Epidermal melanocyte (primary cell): ENCODE results near the gene MEX3A.
"Not testable (repeated sequence)": the region's sequence is repeated elsewhere in the genome, so short reads cannot be mapped to it uniquely, and the experiment has no call there.

Experiments used
- DNase-seq: peaks from one replicate; pipeline ENCODE4 v3.0.0; 2011; ENCODE audit warnings: low spot score; ENCODE audit not compliant: insufficient read length

The MEX3A gene

DNA sequence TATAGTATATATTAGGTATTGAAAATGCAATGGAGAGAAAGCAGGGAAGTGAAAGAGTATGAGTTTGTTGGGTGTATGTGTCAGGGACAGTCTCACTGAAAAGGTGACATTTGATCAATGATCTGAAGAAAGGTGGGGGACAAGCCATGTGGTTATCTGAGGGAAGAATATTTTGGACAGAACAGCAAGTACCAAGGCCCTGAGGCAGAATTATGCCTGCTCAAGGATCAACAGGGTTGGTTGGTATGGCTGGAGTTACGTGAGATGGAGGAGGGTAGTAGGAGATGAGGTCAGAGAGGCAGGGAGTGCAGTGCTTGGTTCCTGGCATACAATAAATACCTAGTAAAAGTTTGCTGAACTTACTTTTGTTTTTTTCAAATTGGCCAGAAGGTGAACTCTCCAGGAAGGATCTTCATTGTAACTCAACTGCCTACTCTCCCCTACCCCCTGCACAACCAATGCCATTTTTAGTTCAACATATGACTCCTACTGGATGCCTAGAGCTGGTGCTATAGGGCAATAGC is 25.9 kb downstream of the MEX3A start:
- DNase-seq = no peak

DNA sequence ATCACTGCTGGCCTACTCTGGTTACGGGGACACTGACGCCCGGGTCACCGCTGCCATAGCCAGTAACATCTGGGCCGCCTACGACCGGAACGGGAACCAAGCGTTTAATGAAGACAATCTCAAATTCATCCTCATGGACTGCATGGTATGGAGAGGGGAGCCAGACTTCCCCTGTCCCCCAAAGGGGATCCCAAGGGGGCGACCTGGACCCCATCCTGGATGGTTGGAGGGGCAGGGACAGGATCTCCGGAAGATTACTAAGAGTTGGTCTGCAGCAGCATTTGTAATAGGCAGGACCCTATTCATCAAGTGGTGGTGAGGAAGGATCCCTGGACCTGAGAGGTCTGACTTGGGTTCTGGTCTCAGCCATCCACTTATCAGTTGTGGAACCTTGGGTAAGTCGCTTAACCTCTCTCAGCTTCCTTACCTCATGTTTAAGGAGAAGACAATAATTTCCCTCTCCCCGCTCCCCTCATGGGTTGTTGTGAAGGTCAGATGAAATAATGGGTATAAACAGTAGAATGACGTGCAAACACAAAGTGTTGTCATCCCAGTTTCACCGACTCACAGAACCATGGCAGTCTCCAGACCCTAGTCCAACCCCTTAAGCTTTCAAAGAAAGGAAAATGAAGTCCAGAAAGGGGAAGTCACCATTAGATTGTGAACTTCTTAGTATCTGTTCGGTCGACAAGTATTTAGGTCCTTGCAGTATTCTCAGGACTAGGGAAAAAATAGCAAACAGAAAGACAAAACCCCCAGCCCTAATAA is 26.8 kb downstream of the MEX3A start:
- DNase-seq = no peak

DNA sequence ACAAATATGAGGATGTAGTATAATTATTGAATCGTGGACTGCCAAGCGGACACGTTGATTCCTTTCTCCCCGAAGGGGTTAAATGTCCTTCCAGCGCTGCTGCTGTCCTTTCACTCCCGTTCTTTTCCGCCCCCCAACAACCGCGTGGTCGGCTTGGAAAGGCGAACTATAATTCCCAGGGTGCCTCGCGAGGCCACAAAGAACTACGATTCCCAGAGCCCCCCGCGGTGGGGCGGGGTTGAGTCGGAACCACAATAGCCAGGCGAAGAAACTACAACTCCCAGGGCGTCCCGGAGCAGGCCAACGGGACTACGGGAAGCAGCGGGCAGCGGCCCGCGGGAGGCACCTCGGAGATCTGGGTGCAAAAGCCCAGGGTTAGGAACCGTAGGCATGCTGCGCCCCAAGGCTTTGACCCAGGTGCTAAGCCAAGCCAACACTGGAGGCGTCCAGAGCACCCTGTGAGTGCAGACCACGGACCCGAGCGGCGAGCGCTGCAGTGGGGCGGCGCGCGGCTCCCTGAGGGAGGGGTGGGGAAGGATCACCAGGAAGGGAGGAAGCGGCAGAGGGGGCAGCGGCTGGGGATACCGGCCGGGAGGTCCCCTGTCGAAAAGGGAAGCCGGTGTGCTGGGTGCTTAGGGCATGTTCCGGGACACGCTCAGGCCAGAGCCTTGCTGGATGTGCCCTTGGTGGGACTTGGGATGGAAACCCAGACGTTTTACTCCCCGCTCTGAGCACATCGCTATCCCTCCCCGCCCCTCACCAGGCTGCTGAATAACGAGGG is 27.6 kb downstream of the MEX3A start, which contains the start of gene LAMTOR2:
LAMTOR2 (plus strand) TSS at position 283 of the 781 bp plus-strand sequence; CDS start at position 391, 108 bp downstream.
- DNase-seq = peak; percentile 94

DNA sequence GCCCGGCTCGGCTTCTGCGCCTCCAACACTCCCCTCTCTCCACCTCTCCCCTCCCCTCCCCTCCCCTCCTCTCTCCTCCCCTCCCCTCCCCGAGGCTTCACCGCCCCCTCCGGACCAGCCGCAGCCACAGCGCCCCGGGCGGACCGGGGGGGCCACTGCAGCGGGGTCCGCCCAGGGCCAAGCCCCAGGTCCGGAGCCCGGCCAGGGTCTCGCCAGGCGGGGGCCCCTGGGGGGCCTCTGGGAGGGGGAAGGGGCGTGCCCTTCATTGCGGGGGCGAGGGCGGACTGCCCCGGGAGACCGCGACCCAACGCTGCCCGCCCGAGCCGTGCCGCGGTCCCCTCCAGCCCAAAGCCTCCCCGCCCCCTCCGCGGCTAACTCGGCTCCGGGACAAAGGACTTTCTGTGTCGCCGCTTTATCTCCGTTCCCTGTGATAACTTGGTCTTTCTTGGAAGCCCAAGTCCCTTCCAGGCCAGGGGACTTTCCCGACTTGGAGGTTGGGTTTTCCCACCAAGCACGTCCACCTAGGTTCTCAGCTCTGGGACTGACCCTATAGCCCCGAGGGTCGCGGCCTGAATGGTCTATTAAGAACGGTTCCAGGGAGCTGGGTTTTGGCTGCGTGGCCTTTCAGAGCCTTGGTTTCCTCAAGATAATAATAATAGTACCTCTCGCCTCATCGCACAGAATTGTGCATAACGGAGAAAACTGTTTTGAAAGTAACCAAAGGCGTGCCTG is 28.3 kb downstream of the MEX3A start, which contains the start of gene UBQLN4:
UBQLN4 (minus strand) TSS at position 31 of the 732 bp plus-strand sequence. CDS start 97 bp downstream, outside the sequence.
- DNase-seq = peak; percentile 77

DNA sequence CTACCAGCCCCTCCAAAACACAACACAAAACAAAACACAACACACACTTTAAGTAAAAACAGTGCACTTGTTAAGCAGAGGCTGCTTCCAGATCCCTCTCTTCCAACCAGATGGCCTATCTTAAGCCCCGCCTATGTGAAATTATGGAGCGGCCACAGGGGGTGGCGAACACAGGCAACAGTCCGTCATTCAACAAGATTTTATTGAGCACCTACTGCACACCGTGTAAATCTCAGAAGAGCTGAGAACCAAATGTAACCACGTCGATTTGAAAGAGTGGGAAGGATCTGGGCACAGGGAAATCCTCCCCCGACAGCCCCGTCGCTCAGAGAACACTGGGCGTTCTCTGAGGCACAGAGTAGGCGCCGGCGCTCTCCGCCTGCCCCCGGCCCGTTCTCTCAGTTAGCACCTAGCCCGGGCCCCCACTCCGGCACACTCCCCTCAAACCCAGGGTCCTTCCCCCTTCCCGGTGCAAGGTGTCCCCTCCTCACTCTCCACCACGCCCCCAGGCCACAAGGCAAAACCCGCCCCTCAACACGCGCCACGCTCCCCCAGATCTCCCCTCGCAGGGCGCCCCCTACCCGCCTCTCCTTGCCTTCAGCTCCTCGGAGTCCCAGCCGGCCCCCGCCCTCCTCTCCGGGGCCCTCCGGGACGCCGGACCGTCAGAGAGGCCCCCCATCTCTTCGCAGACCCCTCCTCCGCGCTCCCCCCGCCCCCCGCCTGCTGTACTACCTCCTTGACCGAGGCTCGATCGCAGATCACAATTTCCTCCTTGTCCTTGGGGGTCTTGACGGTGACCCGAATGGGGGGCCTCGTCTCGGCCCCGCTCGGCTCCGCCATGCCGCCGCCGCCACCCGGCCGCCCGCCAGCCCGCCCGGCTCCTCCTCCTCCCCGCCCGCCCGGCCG is 29.1 kb downstream of the MEX3A start:
- peak; percentile 63 for DNase-seq

DNA sequence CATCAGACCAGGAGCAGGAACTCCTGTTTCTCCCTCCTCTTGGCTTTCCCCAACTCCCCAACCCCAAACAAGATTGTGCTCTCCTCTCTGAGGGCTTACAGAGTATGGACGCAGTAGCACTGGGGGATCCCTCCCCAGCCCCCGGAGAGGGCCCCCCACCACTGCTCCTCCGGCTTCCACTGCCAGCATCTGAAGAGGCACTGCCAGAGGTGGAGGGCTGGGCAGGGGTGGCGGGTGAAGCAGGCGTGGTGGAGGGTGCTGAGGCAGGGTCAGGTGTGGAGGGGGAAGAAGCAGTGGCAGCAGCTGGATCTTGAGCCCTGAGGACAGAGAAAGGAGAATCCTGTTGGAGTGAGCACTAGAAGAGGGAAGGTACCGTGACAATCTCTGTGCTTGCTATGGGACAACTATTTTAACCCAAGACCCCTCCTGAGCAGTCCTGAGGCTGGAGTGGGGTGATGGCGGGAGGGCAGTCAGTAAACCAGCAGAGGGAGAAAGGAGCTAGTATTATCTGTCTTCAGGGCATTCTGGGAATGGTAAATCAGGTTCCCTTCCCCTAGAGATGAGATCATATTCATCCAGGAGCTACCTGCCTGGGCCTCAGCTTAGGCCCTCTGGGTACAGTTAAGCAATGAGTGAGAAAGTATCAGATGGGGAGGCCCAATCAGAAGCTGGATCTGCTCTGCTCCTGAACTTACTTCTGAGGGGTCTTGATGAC is 31.1 kb downstream of the MEX3A start:
- DNase-seq = no peak

DNA sequence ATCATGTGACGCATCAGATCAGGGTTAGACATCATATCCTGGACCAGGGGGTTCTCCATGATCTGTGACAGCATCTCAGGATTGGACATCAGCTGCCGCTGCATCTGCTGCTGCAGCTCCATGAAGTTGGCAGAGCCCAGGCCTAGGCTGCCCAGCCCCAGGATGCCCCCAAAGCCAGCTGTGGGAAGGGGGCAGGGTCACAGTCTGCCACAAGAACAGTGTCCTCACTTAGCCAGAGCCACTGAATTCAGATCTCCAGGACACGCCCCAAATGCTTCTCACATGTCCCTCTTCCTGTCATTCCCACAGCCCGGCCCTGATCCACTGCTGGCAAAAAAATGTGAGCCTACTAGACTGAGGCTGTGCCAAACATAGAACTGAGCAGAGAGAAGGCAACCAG is 31.9 kb downstream of the MEX3A start:
- DNase-seq = no peak

DNA sequence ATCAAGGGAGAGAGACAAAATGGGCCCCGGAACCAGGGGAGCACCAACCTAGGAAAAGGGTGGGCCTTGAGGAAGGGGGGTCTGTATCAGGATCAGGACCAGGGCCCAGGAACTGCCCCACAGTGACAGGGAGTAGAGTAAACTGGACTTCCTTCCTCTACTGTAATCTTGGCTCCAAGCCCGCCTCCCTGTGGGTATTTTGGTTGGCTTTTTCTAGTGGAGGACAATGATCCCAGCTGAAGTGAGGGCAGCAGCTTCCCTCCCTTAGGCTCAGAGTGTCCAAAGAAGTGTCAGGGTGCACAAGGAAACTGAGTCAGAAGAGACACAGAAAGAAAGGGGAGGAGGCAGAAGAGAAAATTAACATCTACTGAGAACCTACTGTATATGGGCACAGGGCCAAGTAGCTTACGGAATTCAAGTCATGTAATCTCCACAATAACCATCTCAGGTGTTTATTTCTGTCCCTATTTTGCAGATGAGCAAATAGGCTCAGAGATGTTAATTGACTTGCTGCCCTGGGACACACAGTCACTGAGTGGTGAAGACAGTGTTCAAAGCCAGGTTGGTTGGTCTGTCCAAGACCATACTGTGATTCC is 33.5 kb downstream of the MEX3A start:
- no peak for DNase-seq

DNA sequence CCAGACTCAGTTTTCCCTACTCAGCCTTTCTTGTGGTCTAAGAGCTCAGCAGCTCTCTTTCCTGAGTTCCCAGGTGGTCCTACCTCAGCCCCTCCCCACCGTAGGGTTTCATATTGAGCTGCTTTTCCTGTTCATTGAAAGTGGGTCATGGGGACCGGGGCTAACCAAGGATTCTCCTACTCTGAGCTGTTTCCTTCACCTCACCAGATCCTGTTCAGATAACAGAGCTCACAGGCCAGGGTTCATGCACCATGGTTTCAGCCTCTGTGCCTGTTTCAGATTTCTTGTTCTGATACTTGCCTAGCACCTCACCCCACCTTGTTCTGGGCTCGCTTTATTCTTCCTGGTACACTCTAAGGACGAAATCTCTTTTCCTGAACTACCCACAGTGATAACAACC is 37.2 kb downstream of the MEX3A start:
- no peak for DNase-seq

DNA sequence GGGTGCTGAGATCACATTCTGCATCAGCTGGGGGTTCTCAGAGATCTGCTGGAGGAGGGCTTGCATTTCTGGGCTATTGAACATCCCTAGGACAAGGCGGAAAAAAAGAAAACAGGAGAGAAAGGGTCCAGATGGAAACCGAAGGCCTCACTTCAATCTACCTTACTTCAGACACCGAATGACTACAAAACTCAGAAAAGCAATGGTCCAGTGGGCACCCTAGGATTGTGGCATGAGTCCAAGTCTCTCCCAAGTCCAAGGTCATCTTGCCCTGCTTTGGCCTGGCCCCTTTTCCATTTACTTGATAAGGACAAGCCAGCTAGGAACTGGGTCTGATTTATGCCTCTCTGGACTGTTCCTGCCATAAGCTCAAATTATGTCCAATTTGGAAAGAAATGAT is 39.4 kb downstream of the MEX3A start:
- no peak for DNase-seq

DNA sequence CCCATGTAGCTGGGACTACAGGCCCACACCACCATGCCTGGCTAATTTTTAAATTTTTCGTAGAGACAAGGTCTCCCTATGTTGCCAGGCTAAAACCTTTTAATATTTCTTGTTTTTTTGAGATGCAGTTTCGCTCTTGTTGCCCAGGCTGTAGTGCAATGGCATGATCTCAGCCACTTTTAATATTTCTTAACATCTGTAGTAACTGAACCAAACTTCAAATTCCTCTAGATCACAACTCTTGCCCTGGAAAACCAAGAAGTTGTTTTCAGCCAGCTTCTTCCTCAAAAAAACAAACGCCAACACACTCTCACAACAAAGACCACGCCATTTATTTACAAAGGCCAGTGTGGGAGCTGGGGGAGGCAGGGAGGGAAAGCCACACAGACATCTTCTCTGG is 47.3 kb downstream of the MEX3A start:
- not testable (repeated sequence) for DNase-seq

DNA sequence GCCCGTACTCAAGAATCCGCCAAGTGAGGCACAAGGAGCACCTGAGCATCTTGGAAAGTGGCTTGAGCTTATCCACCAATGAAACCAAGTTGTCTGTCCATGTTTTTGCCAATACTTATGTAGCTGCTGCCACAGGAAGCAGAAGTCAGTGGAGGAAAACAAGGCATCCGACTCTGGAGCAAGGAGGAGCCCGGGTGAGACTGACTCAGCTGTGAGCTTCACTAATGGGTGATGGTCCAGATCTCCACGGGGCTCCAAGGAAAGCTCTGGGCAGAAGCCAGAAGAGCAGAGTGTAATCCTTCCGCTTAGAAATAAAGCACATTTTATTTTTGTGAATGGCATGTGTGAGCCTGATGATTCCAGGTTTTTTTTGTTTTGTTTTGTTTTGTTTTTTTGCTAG is 49.3 kb downstream of the MEX3A start:
- no peak for DNase-seq

DNA sequence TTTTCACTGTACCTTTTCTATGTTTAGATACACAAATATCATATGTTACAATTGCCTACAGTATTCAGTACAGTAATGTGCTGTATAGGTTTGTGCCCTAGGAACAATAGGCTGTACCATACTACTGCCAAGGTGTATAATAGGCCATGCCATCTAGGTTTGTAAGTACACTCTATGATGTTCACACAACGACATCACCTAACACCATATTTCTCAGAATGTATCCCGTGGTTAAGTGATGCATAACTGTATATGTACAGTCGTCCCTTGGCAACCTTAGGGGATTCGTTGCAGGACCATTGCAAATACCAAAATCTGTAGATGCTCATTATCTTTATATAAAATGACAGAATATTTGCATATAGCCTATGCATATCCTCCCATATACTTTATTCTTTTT is 55.7 kb downstream of the MEX3A start:
- no peak for DNase-seq

DNA sequence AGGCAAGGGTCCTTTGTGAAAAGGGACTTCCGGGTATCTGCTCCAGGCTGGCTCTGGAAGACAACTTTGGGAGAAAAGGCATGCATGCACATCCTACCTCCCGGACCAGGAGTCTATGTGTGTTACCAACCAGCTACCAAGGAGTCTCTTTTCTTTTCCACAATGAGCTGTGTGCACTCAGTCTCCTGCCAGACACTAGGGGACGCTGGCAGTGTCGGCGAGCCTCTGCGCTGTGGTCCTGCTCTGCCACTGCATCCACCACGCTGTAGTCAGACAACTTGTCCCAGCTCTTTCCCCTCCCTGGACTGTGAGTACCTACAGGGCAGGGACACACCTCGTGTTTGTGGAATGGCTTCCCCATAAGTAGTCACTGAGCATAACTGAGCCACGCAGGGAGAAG is 56.4 kb downstream of the MEX3A start:
- DNase-seq = peak; percentile 35

DNA sequence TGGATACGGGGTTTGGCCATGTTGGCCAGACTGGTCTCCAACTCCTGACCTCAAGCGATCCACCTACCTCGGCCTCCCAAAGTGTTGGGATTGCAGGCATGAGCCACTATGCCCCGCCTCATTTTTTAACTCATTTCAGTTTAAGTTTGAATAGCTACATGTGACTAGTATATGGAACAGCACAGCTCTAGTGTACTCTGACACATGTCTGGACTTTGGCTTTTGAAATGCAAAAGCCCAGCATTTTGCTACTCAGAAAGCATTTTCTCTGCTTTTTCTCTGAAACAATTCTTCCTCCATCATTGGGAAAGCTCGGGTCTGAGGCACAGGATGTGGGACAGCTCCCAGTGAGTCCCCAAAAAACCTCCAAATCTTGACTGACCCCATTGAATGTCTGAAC is 57.5 kb downstream of the MEX3A start:
- DNase-seq = no peak
